ENCODE data around the gene VPS8. TPM values are rescaled to one million over a fixed set of nuclear protein-coding genes. Genes with fewer than 3 reads are reported as not detected.

Gene VPS8
- total and polyA plus RNA-seq, 2 of the 13 experiments (the other 11 are each of a cell fraction or from before 2014, with no cell fraction given): 14.2 to 35.1 TPM

DNA sequence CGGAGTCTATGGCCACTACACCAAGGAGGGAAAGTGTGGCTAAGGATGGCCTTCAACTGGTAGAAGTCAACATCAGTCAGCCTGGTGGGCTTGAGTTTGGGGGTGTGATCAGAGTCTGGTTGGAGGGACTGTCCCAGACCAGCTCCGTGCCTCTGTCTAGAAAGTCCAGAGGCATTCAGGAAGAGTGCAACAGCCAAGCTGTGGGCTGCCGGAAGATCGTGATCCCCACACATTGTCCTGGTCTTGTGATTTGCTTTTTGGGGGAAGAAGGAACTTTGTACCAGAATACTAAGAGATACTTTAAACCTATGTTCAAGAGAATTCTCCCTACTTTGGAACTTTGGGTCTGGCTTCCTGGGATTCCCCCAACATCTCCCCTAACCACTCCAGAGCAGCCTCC is 47.8 kb upstream of the VPS8 start:
- ChIA-PET POLR2A (no interaction called here), CTCF (ENCODE audit: low intra/inter-chr PET ratio, low total read pairs) (no interaction called here)
- FAIRE-seq (no peak), ATAC-seq (no peak), DNase-seq (ENCODE audit: low spot score) (no peak)
- no peaks in the 10 kb centered on the region for H3K79me2 ChIP-seq (ENCODE audit: insufficient read depth, low read length)
- H3K9ac ChIP-seq (ENCODE audit: insufficient read depth, low read depth, low read length): no peak overlapping the region
- 36% methylated on average over 1 of the region's 4 CpGs for WGBS (ENCODE audit: low lambda C conversion rate)
- no TSS peak for BruUV-seq (replicated peaks)
- H3K4me3 ChIP-seq (replicated peaks in 1 of 3; ENCODE audit: insufficient read depth in 1 of 3, low read depth in 2 of 3, low read length in 3 of 3): no peak overlapping the region
- in situ Hi-C loops (cut with HindIII; ENCODE audit: extremely low pct_ligation_motif_present, low pct_unique_long_range_greater_than_20kb) (no loop called here), intact Hi-C loops (cut with micrococcal nuclease; ENCODE audit: unreplicated experiment) (loop anchor here (10.0 kb wide), 1 partner anchor 281 kb away; no protein-coding TSS in a partner anchor)
- TF ChIP-seq ZNF333 (CRISPR knock-in tag; IDR thresholded peaks at IDR 0.05; ENCODE audit: borderline replicate concordance): no peak
- TF ChIP-seq RELA (CRISPR knock-in tag; IDR thresholded peaks at IDR 0.05): no peak
- TF ChIP-seq KDM2A (CRISPR knock-in tag; IDR thresholded peaks at IDR 0.05; ENCODE audit: borderline replicate concordance, low read depth): no peak
- TF ChIP-seq MEIS1 (CRISPR knock-in tag; IDR thresholded peaks at IDR 0.05; ENCODE audit: borderline replicate concordance): no peak
- no peak for TF ChIP-seq ELF1 (CRISPR knock-in tag; IDR thresholded peaks at IDR 0.05)
- TF ChIP-seq EEA1 (CRISPR knock-in tag; IDR thresholded peaks at IDR 0.05; ENCODE audit: borderline replicate concordance): no peak
- TF ChIP-seq EZH2 (conservative IDR thresholded peaks at IDR 0.05; ENCODE audit: low read depth, low read length): no peak
- TF ChIP-seq CEBPB (IDR thresholded peaks at IDR 0.05; ENCODE audit: borderline replicate concordance, low read depth, low read length): no peak
- no peak for TF ChIP-seq ZNF747 (CRISPR knock-in tag; IDR thresholded peaks at IDR 0.05; ENCODE audit: borderline replicate concordance)
- no peak for TF ChIP-seq ZNF180 (CRISPR knock-in tag; IDR thresholded peaks at IDR 0.05; ENCODE audit: borderline replicate concordance, low read depth)
- no peak for TF ChIP-seq CSRNP2 (CRISPR knock-in tag; conservative IDR thresholded peaks at IDR 0.05; ENCODE audit: low read depth)
- TF ChIP-seq ZKSCAN5 (CRISPR knock-in tag; IDR thresholded peaks at IDR 0.05): no peak
- no peak for TF ChIP-seq HES4 (CRISPR knock-in tag; IDR thresholded peaks at IDR 0.05; ENCODE audit: borderline replicate concordance)
- no peak for TF ChIP-seq SRSF4 (IDR thresholded peaks at IDR 0.05; ENCODE audit: low read depth, low read length, poor library complexity, severe bottlenecking)
- no peaks in the 10 kb centered on the region for H3K9me3 ChIP-seq (ENCODE audit: low read length)
- no peak overlapping the region for H3K4me2 ChIP-seq (ENCODE audit: low read depth, low read length)
- H3K36me3 ChIP-seq (replicated peaks in 1 of 2; ENCODE audit: control insufficient read depth in 1 of 2, insufficient read depth in 2 of 2, low read length in 2 of 2): no peaks in the 10 kb centered on the region
- no peak overlapping the region for H2AFZ ChIP-seq (ENCODE audit: low read length)
- H3K4me1 ChIP-seq (ENCODE audit: insufficient read depth, low read length): 0 out of 2 replicates have a peak, but pooled peaks cover 7% of the 10 kb centered on the region
- H3K27ac ChIP-seq (ENCODE audit: extremely low read length, insufficient read depth, low read length): no peak overlapping the region
- peaks cover 1 to 25% of the 10 kb centered on the region in 2 experiments; a peak in 4 of 5 replicates for H3K27me3 ChIP-seq (ENCODE audit: control insufficient read depth in 1 of 2, insufficient read depth in 2 of 2, low read length in 2 of 2)
- H4K20me1 ChIP-seq (ENCODE audit: insufficient read depth, low read length): 0 out of 2 replicates have a peak, but pooled peaks cover 2% of the 10 kb centered on the region

All from HepG2 (cell line).